ACC112 (cell line): Measurements from ENCODE around the gene RAB3GAP2.
"Not testable (repeated sequence)": the region's sequence is repeated elsewhere in the genome, so short reads cannot be mapped to it uniquely, and the experiment has no call there.

Experiments used
- H2AFZ ChIP-seq: fragments of 200-600 bp; sonication (generic); one replicate; pipeline ENCODE4 v1.6.0; 2017; ENCODE audit warnings: antibody characterized with exemption, low read length; ENCODE audit not compliant: unreplicated experiment
- H3K27ac ChIP-seq: fragments of 200-600 bp; sonication (generic); 2 replicates; pipeline ENCODE4 v1.5.1; 2014; ENCODE audit warnings: low read depth, mild to moderate bottlenecking, antibody characterized with exemption, low read length, moderate library complexity
- H3K27me3 ChIP-seq: fragments of 200-600 bp; sonication (generic); 2 replicates; pipeline ENCODE4 v1.6.1; 2014; ENCODE audit warnings: mild to moderate bottlenecking, antibody characterized with exemption, low read length, moderate library complexity, mixed read lengths; ENCODE audit not compliant: insufficient read depth
- H3K36me3 ChIP-seq: fragments of 200-600 bp; sonication (generic); 2 replicates; pipeline ENCODE4 v1.6.1; 2016; ENCODE audit warnings: mild to moderate bottlenecking, antibody characterized with exemption, low read length, moderate library complexity, mixed read lengths; ENCODE audit not compliant: insufficient read depth
- H3K4me1 ChIP-seq: fragments of 200-600 bp; sonication (generic); one replicate; pipeline ENCODE4 v1.6.1; 2016; ENCODE audit warnings: low read length, mixed read lengths; ENCODE audit not compliant: insufficient read depth, unreplicated experiment, control insufficient read depth
- H3K4me3 ChIP-seq: fragments of 200-600 bp; sonication (generic); 2 replicates; pipeline ENCODE4 v1.5.1; 2014; ENCODE audit warnings: mild to moderate bottlenecking, low read depth, low read length
- H3K79me2 ChIP-seq: fragments of 200-600 bp; sonication (generic); one replicate; pipeline ENCODE4 v1.6.0; 2016; ENCODE audit warnings: low read length; ENCODE audit not compliant: control insufficient read depth, unreplicated experiment, insufficient read depth

The RAB3GAP2 gene

DNA sequence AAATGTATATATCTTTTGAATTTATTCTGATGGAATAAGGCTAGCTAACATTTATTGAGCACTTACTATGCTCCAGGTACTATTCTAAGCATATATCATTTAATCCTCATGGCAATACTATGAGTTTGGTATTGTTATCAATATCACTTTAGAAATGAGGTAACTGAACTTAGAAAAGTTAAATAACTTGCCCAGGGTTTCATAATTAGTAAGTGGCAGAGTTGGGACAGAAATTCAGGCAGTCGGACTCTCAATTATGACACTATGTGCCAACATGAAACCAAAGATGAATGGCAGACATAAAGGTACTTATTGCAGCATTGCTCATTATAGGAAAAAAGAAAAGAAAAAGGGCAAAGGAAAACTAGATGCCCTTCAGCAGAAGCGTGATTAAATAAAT, 48.2 kb downstream of the RAB3GAP2 start:
- H3K4me1 ChIP-seq, result peaks cover 2% of the 10 kb centered on the region
- no peak overlapping the region for H2AFZ ChIP-seq
- peaks cover 44% of the 10 kb centered on the region for H3K79me2 ChIP-seq
- no peaks in the 10 kb centered on the region for H3K27me3 ChIP-seq
- H3K27ac ChIP-seq, result no peak overlapping the region
- H3K4me3 ChIP-seq, result no peak overlapping the region
- peaks cover 6% of the 10 kb centered on the region; the same call in 1 of the 2 replicates for H3K36me3 ChIP-seq

DNA sequence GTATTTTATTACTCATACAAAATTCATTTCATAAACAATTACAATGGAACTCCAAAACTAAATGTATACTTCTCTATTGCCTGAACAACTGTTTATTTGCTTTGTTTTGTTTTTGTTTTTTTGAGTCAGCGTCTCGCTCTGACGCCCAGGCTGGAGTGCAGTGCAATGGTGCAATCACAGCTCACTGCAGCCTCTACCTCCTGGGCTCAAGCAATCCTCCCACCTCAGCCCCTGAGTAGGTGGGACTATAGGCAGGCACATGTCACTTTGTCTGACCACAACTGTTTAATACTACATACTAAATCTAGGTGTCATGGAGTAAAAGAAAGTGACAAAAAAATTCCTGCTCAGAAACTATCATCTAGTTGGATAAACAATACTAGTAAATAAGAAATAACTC, 49.3 kb downstream of the RAB3GAP2 start:
- Histone ChIP-seq H3K4me1 (peaks cover 2% of the 10 kb centered on the region), H3K27ac (no peak overlapping the region), H3K27me3 (no peaks in the 10 kb centered on the region), H3K36me3 (no peaks in the 10 kb centered on the region), H3K79me2 (peaks cover 41% of the 10 kb centered on the region), H3K4me3 (no peak overlapping the region), H2AFZ (no peak overlapping the region)

DNA sequence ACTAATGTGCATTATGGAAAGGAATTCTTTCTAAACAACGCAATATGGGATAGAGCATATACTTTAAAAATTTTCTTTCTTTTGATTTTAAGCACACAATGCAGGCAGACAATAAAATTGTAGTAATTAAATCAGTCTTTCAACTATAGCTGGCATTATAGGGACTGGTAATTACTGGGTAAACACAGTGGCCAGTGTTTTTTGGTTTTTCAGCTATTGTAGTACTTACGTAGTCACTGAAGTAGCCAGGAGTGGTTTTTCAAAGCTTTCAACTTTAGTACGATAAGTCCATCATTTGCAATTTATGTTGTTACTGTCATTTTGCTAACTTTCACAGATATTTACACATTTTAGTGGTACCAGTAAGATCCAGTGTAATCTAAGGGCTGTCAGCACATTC, 50.6 kb downstream of the RAB3GAP2 start:
- H3K4me3 ChIP-seq, result no peak overlapping the region

DNA sequence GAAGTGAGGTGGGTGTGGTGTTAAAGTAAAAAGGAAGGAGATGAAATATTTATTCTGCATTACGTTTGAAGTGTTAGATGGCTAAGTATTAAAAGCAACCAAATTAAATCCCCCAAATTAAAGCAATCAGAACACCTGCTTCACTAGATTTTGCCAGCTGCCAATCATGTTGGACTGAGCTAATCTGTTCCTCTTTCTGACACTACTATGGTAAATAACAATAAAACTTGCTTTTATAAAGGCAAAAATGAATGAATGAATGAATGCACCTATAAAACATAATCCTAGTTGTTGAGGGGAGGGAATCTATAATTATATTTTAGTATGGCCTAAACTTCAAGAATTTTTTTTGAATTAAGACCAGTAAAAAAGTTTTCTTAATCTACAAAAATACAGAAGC, 51.0 kb downstream of the RAB3GAP2 start:
- H3K4me3 ChIP-seq, result no peak overlapping the region
- no peaks in the 10 kb centered on the region for H3K27me3 ChIP-seq
- no peak overlapping the region for H3K27ac ChIP-seq
- peaks cover 48% of the 10 kb centered on the region for H3K79me2 ChIP-seq
- peaks cover 2% of the 10 kb centered on the region for H3K4me1 ChIP-seq
- no peaks in the 10 kb centered on the region for H3K36me3 ChIP-seq
- no peak overlapping the region for H2AFZ ChIP-seq

More for the DNA sequence above, 50.6 kb downstream of the RAB3GAP2 start:
- peaks cover 46% of the 10 kb centered on the region for H3K79me2 ChIP-seq
- H3K27ac ChIP-seq, result no peak overlapping the region
- peaks cover 2% of the 10 kb centered on the region for H3K4me1 ChIP-seq
- H3K36me3 ChIP-seq, result no peaks in the 10 kb centered on the region
- no peaks in the 10 kb centered on the region for H3K27me3 ChIP-seq
- H2AFZ ChIP-seq, result no peak overlapping the region

DNA sequence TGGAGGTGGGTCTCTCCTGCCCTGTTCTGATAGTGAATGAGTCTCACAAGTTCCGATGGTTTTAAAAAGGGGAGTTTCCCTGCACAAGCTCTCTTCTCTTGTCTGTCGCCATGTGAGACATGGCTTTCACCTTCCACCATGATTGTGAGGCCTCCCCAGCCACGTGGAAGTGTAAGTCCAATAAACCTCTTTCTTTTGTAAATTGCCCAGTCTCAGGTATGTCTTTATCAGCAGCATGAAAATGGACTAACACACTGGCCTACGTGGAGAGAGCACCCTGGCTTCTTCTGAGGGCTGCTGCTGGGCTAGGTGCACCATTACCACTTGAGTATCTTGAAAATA, 51.6 kb downstream of the RAB3GAP2 start:
- not testable (repeated sequence) for H3K27ac ChIP-seq
- H3K79me2 ChIP-seq, result peaks cover 48% of the 10 kb centered on the region

DNA sequence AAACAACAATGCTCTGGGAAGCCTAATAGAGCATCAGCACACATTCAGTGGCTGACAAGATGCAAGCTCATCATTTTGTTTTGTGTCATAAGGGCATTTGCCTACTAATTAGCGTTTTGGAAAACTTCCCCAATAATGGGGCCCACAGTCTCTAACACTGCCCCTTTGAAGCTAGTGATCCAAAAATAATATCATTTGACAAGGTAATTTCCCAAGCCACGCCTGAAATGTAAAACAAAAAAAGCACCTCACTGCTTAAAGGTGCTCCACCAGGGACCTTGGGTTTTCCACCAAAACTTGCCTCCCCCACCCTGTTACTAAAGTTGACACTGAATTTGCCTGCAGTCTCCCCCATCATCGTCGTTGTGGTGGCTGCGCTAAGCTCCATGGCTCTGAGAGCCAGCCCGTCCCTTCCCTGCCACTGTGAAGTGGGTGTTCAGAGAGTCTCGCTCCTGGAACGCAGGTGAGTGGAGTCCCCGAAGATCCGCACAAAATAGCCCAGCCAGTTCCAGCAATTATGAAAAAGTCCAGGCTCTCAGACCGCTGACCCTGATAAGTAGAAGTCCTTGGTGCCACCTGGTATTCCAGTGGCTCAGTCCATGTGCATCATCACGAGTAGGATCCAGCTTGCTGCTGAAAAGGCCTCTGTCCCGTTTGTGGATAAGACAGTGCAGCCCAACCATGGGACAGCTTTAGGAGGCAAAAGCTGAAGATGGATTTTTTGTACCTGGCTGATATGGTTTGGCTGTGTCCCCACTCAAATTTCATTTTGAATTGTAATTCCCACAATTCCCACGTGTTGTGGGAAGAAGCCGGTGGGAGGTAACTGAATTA, 52.2 kb downstream of the RAB3GAP2 start:
- no peak overlapping the region for H3K27ac ChIP-seq
- H3K4me1 ChIP-seq, result peaks cover 2% of the 10 kb centered on the region

More for the DNA sequence above, 51.6 kb downstream of the RAB3GAP2 start:
- H2AFZ ChIP-seq, H3K4me3 ChIP-seq, H3K4me1 ChIP-seq, H3K27me3 ChIP-seq, H3K36me3 ChIP-seq: not testable (repeated sequence)

GRCh38 chr1:220219136-220219442, 53.2 kb downstream of the RAB3GAP2 start:
- no peak overlapping the region for H3K27ac ChIP-seq
- peaks cover 2% of the 10 kb centered on the region for H3K4me1 ChIP-seq
- peaks cover 46% of the 10 kb centered on the region for H3K79me2 ChIP-seq
- H2AFZ ChIP-seq, result no peak overlapping the region
- H3K36me3 ChIP-seq, result no peaks in the 10 kb centered on the region
- no peaks in the 10 kb centered on the region for H3K27me3 ChIP-seq
- no peak overlapping the region for H3K4me3 ChIP-seq

More for the DNA sequence above, 52.2 kb downstream of the RAB3GAP2 start:
- Histone ChIP-seq H3K36me3 (no peaks in the 10 kb centered on the region), H3K27me3 (no peaks in the 10 kb centered on the region), H3K4me3 (no peak overlapping the region), H2AFZ (no peak overlapping the region), H3K79me2 (peaks cover 49% of the 10 kb centered on the region)

- not testable (repeated sequence) for H3K4me3 ChIP-seq, H3K27ac ChIP-seq, H3K4me1 ChIP-seq, H3K27me3 ChIP-seq, H3K36me3 ChIP-seq, H2AFZ ChIP-seq
- peaks cover 45% of the 10 kb centered on the region for H3K79me2 ChIP-seq
These were observed 53.7 kb downstream of the RAB3GAP2 start for GRCh38 chr1:220218397-220219135.

GRCh38 chr1:220217383-220217988, 54.8 kb downstream of the RAB3GAP2 start:
- Histone ChIP-seq H2AFZ (no peak overlapping the region), H3K36me3 (no peaks in the 10 kb centered on the region), H3K27ac (no peak overlapping the region), H3K4me1 (peaks cover 3% of the 10 kb centered on the region), H3K4me3 (no peak overlapping the region), H3K27me3 (no peaks in the 10 kb centered on the region), H3K79me2 (peaks cover 38% of the 10 kb centered on the region)

- no peak overlapping the region for H3K27ac ChIP-seq
- H2AFZ ChIP-seq, result no peak overlapping the region
- H3K4me3 ChIP-seq, result no peak overlapping the region
- peaks cover 3% of the 10 kb centered on the region for H3K4me1 ChIP-seq
- peaks cover 25% of the 10 kb centered on the region for H3K79me2 ChIP-seq
- H3K36me3 ChIP-seq, result peaks cover 18% of the 10 kb centered on the region
- no peaks in the 10 kb centered on the region for H3K27me3 ChIP-seq
These were observed 58.8 kb downstream of the RAB3GAP2 start for GRCh38 chr1:220213382-220213983.
